CD4-positive, CD25-positive, alpha-beta regulatory T cell (primary cell): ENCODE results near the gene UXS1. TPM values are rescaled to one million over a fixed set of nuclear protein-coding genes. Genes with fewer than 3 reads are reported as not detected.
"Not testable (repeated sequence)": the region's sequence is repeated elsewhere in the genome, so short reads cannot be mapped to it uniquely, and the experiment has no call there.

ENCODE experiments used
- ATAC-seq, 2 donors: fragments of 150-1000 bp; cut with Tn5 transposase; one replicate each; pipeline ENCODE4 v1.10.0; 2021; ENCODE audit warnings: low read depth in 2 of 2, moderate number of reproducible peaks in 2 of 2, moderate library complexity in 1 of 2
- DNase-seq, 3 donors: peaks; one replicate each; pipeline versions ENCODE4 v3.0.0 to v3.0.0-alpha.2; 2012 to 2022; ENCODE audit warnings: mixed read lengths in 1 of 3
- H3K27ac ChIP-seq: one replicate; pipeline ENCODE4 v1.7.0; 2013; ENCODE audit warnings: mild to moderate bottlenecking, low read length; ENCODE audit not compliant: insufficient read depth, poor library complexity, severe bottlenecking
- H3K27me3 ChIP-seq: one replicate; pipeline ENCODE4 v1.7.0; 2013; ENCODE audit warnings: low read length; ENCODE audit not compliant: control insufficient read depth, insufficient read depth
- H3K36me3 ChIP-seq: one replicate; pipeline ENCODE4 v1.7.0; 2013; ENCODE audit warnings: mild to moderate bottlenecking, low read length, moderate library complexity; ENCODE audit not compliant: control insufficient read depth, insufficient read depth
- H3K4me1 ChIP-seq: 2 replicates; pipeline ENCODE4 v1.7.0; 2013; ENCODE audit warnings: mild to moderate bottlenecking, low read length; ENCODE audit not compliant: insufficient read depth, control insufficient read depth, poor library complexity, severe bottlenecking
- H3K4me3 ChIP-seq: one replicate; pipeline ENCODE4 v1.7.0; 2013; ENCODE audit warnings: low read depth, mild to moderate bottlenecking, low read length, moderate library complexity
- H3K9me3 ChIP-seq, 2 experiments: 1 replicate in 1 of 2; 2 replicates in 1 of 2; pipeline ENCODE4 v1.7.0; 2013; ENCODE audit warnings: low read length in 2 of 2, mild to moderate bottlenecking in 1 of 2, moderate library complexity in 1 of 2; ENCODE audit not compliant: control insufficient read depth in 2 of 2
- H3K27ac Mint-ChIP-seq, 3 donors: one replicate each; pipeline ENCODE4 v1.8.0; 2020 to 2022; ENCODE audit warnings: mild to moderate bottlenecking in 3 of 3, mixed read lengths in 3 of 3, moderate library complexity in 2 of 3
- H3K27me3 Mint-ChIP-seq: one replicate; pipeline ENCODE4 v1.8.0; 2022; ENCODE audit warnings: mild to moderate bottlenecking, mixed read lengths
- H3K36me3 Mint-ChIP-seq: one replicate; pipeline ENCODE4 v1.8.0; 2020; ENCODE audit warnings: mixed read lengths
- H3K4me1 Mint-ChIP-seq, 4 donors: one replicate each; pipeline ENCODE4 v1.8.0; 2020 to 2022; ENCODE audit warnings: mixed read lengths in 4 of 4, mild to moderate bottlenecking in 1 of 4
- H3K4me3 Mint-ChIP-seq, 4 donors: one replicate each; pipeline ENCODE4 v1.8.0; 2020 to 2022; ENCODE audit warnings: mild to moderate bottlenecking in 4 of 4, mixed read lengths in 4 of 4, moderate library complexity in 3 of 4
- H3K9me3 Mint-ChIP-seq, 7 donors: one replicate each; pipeline ENCODE4 v1.8.0; 2020 to 2022; ENCODE audit warnings: mixed read lengths in 7 of 7, mild to moderate bottlenecking in 3 of 7, moderate library complexity in 2 of 7
- polyA plus RNA-seq, 4 donors: library from polyadenylated mRNA; unstranded; fragments of 300-500 nt; fragmentation: Illumina TruSeq; gene quantifications; one replicate each; pipeline ENCODE4 v1.2.3, GENCODE V29; 2021
- total RNA-seq: library from RNA; stranded (reverse); gene quantifications from one replicate; pipeline ENCODE4 v1.2.3, GENCODE V29; 2022

The UXS1 gene
- total RNA-seq (162 TPM), polyA plus RNA-seq (100 to 1,000 TPM in 3 of 4 donors, 10 to 100 TPM in 1; 83.3 to 125 (median 110) TPM)

DNA sequence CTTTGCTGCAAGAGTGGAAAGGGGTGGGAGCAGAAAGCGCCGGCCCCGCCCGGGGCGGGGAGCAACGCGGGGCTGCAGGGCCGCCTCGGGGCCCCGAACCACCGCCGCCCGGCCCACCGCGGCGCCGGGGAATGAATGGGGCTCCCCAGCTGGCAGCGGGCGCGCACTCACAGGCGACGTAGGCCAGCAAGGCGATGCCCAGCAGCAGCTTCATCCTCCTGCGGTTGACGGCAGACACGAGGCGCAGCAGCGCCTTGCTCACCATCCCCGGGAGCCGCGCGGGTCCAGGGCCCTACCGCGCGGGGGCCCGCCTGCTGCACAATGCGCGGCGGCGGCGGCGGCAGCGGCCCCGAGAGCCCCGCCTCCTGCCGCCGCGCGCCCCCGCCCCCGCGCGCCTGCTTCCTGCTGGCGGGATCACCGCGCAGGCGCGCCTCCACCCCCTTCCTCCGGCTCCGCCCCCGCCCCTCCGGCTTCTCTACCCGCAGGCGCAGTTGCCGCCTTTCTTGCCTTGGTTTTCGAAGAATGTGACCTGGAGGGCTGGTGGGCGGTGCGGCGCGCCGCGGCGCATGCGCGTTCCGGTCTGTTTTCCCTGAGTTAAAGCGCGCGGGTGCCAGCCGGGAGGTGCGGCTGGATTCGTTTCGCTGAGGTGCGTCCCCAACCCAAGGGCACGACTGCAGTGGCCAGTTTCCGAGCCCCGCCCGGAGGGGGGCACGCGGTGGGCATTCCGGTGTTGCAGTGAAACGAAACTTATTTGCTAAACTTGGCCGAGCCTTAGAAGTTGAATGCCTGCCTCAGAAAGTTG lies at the start of gene UXS1:
Gene UXS1, minus strand, starts transcription at position 325 of the 802 bp plus-strand sequence. Its CDS starts 60 bp downstream, at position 265.
- peak; percentile 75 to 85 for ATAC-seq
- peaks cover 6% of the 10 kb centered on the region for H3K36me3 Mint-ChIP-seq
- H3K27ac ChIP-seq: peak within 1 kb of the TSS; percentile 83
- no peaks in the 10 kb centered on the region for H3K9me3 ChIP-seq
- no peaks in the 10 kb centered on the region for H3K27me3 ChIP-seq
- H3K9me3 Mint-ChIP-seq: no peaks in the 10 kb centered on the region
- H3K27ac Mint-ChIP-seq: peak within 1 kb of the TSS; percentile 93 to 98 (median 96)
- H3K4me3 ChIP-seq: peak within 1 kb of the TSS; percentile 97
- peak within 1 kb of the TSS; percentile 97 to 98 (median 97) for H3K4me3 Mint-ChIP-seq
- no peaks in the 10 kb centered on the region for H3K36me3 ChIP-seq
- peaks cover 29 to 57% (median 47%) of the 10 kb centered on the region in 4 donors for H3K4me1 Mint-ChIP-seq
- H3K4me1 ChIP-seq: peaks cover 47% of the 10 kb centered on the region
- H3K27me3 Mint-ChIP-seq: no peaks in the 10 kb centered on the region
- peak; percentile 97 for DNase-seq

GRCh38 chr2:106239491-106239890 lies 45.4 kb upstream of the UXS1 start:
- not testable (repeated sequence) for H3K36me3 ChIP-seq, H3K4me1 ChIP-seq, H3K36me3 Mint-ChIP-seq, H3K27me3 Mint-ChIP-seq, ATAC-seq, H3K27ac Mint-ChIP-seq, H3K4me3 ChIP-seq, H3K27me3 ChIP-seq, H3K4me3 Mint-ChIP-seq, H3K27ac ChIP-seq, H3K4me1 Mint-ChIP-seq, DNase-seq
- peaks cover 18 to 25% of the 10 kb centered on the region in 2 experiments for H3K9me3 ChIP-seq
- H3K9me3 Mint-ChIP-seq: peaks cover 0 to 24% (median 19%) of the 10 kb centered on the region in 7 donors

DNA sequence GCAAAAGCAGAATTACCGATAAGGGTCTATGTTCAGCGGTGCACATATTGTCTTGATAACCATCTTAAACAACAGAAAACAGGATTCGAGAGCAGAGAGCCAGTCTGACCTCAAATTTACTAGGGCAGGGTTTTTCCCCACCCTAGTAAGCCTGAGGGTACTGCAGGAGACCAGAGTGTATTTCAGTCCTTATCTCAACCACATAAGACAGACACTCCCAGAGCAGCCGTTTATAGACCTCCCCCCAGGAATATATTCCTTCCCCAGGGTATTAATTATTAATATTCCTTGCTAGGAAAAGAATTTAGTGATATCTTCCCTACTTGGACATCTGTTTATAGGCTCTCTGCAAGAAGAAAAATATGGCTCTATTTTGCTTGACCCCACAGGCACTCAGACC lies 41.3 kb upstream of the UXS1 start:
- not testable (repeated sequence) for H3K27me3 Mint-ChIP-seq

DNA sequence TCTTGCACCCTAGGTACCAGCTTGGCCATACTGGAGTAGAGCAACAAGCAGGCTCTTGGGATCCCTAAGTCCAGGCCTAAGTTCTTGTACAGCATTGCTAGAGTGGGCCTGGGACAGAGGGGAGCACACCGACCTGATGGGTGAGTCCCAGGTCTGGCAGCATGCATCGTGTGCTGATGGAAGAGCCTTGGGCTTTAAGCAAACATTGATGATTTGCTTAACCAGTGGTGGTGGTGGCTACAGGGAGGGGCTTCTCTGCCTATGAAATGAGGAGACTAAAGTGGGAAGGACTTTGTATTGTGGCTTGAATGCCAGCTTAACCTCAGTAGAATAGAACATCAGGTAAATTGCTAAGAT lies 39.2 kb upstream of the UXS1 start:
- ATAC-seq: no peak
- DNase-seq: no peak
- Mint-ChIP-seq H3K4me3 (no peak overlapping the region), H3K27ac (no peak overlapping the region), H3K4me1 (no peaks in the 10 kb centered on the region), H3K9me3 (peaks cover 0 to 33% (median 22%) of the 10 kb centered on the region in 7 donors), H3K36me3 (peaks cover 8% of the 10 kb centered on the region), H3K27me3 (peaks cover 15% of the 10 kb centered on the region)
- Histone ChIP-seq H3K9me3 (peaks cover 22 to 27% of the 10 kb centered on the region in 2 experiments), H3K27me3 (peaks cover 2% of the 10 kb centered on the region), H3K4me1 (no peaks in the 10 kb centered on the region), H3K36me3 (no peaks in the 10 kb centered on the region), H3K27ac (no peak overlapping the region), H3K4me3 (no peak overlapping the region)

More for the DNA sequence above, 41.3 kb upstream of the UXS1 start:
- H3K4me1 ChIP-seq, H3K4me3 Mint-ChIP-seq, DNase-seq, H3K36me3 ChIP-seq, H3K36me3 Mint-ChIP-seq, H3K27me3 ChIP-seq, H3K4me3 ChIP-seq, H3K27ac Mint-ChIP-seq, H3K27ac ChIP-seq, ATAC-seq, H3K4me1 Mint-ChIP-seq: not testable (repeated sequence)
- peaks cover 22 to 27% of the 10 kb centered on the region in 2 experiments for H3K9me3 ChIP-seq
- H3K9me3 Mint-ChIP-seq: peaks cover 0 to 33% (median 26%) of the 10 kb centered on the region in 7 donors

GRCh38 chr2:106232638-106233349 lies 38.7 kb upstream of the UXS1 start:
- H3K36me3 ChIP-seq: no peaks in the 10 kb centered on the region
- DNase-seq (no peak), ATAC-seq (no peak)
- Mint-ChIP-seq H3K4me1 (no peaks in the 10 kb centered on the region), H3K9me3 (peaks cover 0 to 33% (median 22%) of the 10 kb centered on the region in 7 donors), H3K4me3 (no peak overlapping the region), H3K27ac (no peak overlapping the region), H3K27me3 (peaks cover 15% of the 10 kb centered on the region), H3K36me3 (peaks cover 8% of the 10 kb centered on the region)
- H3K4me3 ChIP-seq: no peak overlapping the region
- no peak overlapping the region for H3K27ac ChIP-seq
- H3K9me3 ChIP-seq: peaks cover 22 to 27% of the 10 kb centered on the region in 2 experiments
- H3K4me1 ChIP-seq: no peaks in the 10 kb centered on the region
- peaks cover 2% of the 10 kb centered on the region for H3K27me3 ChIP-seq

DNA sequence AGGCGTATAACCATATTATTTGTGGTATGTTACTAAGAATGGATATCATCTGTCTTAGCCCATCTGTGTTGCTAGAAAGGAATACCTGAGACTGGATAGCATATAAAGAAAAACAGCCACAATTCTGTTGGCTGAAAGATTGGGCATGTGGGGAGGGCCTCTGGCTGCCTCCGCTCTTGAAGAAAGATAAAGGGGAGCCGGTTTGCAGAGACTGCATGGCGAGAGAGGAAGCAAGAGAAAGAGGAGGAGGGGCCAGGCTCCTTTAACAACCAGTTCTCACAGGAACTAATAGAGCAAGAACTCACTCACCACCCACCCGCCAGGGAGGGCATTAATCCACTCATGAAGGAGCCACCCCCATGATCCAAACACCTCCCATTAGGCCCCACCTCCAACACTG lies 29.2 kb upstream of the UXS1 start:
- Histone ChIP-seq H3K4me3 (no peak overlapping the region), H3K9me3 (no peaks in the 10 kb centered on the region), H3K27ac (no peak overlapping the region), H3K36me3 (no peaks in the 10 kb centered on the region), H3K4me1 (no peaks in the 10 kb centered on the region), H3K27me3 (peaks cover 2% of the 10 kb centered on the region)
- Mint-ChIP-seq H3K4me1 (no peaks in the 10 kb centered on the region), H3K27ac (no peak overlapping the region), H3K9me3 (peaks cover 0 to 1% (median 0%) of the 10 kb centered on the region in 7 donors), H3K4me3 (peak overlapping the region in 1 of 4 donors; percentile 61), H3K27me3 (peaks cover 11% of the 10 kb centered on the region), H3K36me3 (no peaks in the 10 kb centered on the region)
- ATAC-seq (no peak), DNase-seq (no peak)

DNA sequence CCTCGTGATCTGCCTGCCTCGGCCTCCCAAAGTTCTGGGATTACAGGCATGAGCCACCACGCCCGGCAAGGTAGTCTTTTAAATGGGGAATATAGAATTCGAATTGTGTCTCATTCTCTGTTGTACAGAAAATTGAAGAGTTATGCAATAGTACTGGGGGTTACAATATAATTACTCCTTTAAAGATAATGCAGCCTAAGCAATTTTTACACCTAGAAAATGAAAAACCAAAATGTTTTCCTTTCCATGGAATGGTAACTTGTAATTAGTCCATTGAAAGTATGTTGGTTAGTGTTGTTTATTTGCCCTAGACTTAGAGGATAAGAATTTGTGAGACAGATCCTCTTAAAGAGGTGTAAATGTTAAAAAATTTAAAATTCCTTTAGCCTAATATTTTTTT lies 28.0 kb upstream of the UXS1 start:
- H3K36me3 Mint-ChIP-seq, H3K27ac ChIP-seq, H3K4me3 ChIP-seq, H3K9me3 ChIP-seq, DNase-seq, H3K27me3 ChIP-seq, H3K36me3 ChIP-seq, H3K4me1 Mint-ChIP-seq, H3K4me3 Mint-ChIP-seq, H3K9me3 Mint-ChIP-seq, ATAC-seq, H3K4me1 ChIP-seq: not testable (repeated sequence)
- Mint-ChIP-seq H3K27ac (peak overlapping the region in 1 of 3 donors; percentile 56), H3K27me3 (peaks cover 15% of the 10 kb centered on the region)
